ACC112 (cell line): ENCODE results near the gene TAGLN.

Experiments used
- H2AFZ ChIP-seq: fragments of 200-600 bp; sonication (generic); one replicate; pipeline ENCODE4 v1.6.0; 2017; ENCODE audit warnings: antibody characterized with exemption, low read length; ENCODE audit not compliant: unreplicated experiment
- H3K27ac ChIP-seq: fragments of 200-600 bp; sonication (generic); 2 replicates; pipeline ENCODE4 v1.5.1; 2014; ENCODE audit warnings: low read depth, mild to moderate bottlenecking, antibody characterized with exemption, low read length, moderate library complexity
- H3K27me3 ChIP-seq: fragments of 200-600 bp; sonication (generic); 2 replicates; pipeline ENCODE4 v1.6.1; 2014; ENCODE audit warnings: mild to moderate bottlenecking, antibody characterized with exemption, low read length, moderate library complexity, mixed read lengths; ENCODE audit not compliant: insufficient read depth
- H3K36me3 ChIP-seq: fragments of 200-600 bp; sonication (generic); 2 replicates; pipeline ENCODE4 v1.6.1; 2016; ENCODE audit warnings: mild to moderate bottlenecking, antibody characterized with exemption, low read length, moderate library complexity, mixed read lengths; ENCODE audit not compliant: insufficient read depth
- H3K4me1 ChIP-seq: fragments of 200-600 bp; sonication (generic); one replicate; pipeline ENCODE4 v1.6.1; 2016; ENCODE audit warnings: low read length, mixed read lengths; ENCODE audit not compliant: insufficient read depth, unreplicated experiment, control insufficient read depth
- H3K4me3 ChIP-seq: fragments of 200-600 bp; sonication (generic); 2 replicates; pipeline ENCODE4 v1.5.1; 2014; ENCODE audit warnings: mild to moderate bottlenecking, low read depth, low read length
- H3K79me2 ChIP-seq: fragments of 200-600 bp; sonication (generic); one replicate; pipeline ENCODE4 v1.6.0; 2016; ENCODE audit warnings: low read length; ENCODE audit not compliant: control insufficient read depth, unreplicated experiment, insufficient read depth

Gene TAGLN

DNA sequence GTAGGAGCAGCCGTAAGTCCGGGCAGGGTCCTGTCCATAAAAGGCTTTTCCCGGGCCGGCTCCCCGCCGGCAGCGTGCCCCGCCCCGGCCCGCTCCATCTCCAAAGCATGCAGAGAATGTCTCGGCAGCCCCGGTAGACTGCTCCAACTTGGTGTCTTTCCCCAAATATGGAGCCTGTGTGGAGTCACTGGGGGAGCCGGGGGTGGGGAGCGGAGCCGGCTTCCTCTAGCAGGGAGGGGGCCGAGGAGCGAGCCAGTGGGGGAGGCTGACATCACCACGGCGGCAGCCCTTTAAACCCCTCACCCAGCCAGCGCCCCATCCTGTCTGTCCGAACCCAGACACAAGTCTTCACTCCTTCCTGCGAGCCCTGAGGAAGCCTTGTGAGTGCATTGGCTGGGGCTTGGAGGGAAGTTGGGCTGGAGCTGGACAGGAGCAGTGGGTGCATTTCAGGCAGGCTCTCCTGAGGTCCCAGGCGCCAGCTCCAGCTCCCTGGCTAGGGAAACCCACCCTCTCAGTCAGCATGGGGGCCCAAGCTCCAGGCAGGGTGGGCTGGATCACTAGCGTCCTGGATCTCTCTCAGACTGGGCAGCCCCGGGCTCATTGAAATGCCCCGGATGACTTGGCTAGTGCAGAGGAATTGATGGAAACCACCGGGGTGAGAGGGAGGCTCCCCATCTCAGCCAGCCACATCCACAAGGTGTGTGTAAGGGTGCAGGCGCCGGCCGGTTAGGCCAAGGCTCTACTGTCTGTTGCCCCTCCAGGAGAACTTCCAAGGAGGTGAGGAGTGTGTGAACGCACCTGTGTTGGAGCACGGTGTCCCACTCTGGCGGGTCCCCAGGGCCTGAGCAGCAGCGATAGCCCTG, at the start of gene TAGLN:
TAGLN (plus strand) TSS at position 318 of the 863 bp plus-strand sequence. CDS start 3,644 bp downstream, outside the sequence.
- Histone ChIP-seq H3K27ac (peak within 1 kb of the TSS; percentile 80), H3K79me2 (peaks cover 38% of the 10 kb centered on the region), H3K4me3 (peak within 1 kb of the TSS; percentile 74), H3K36me3 (peaks cover 14% of the 10 kb centered on the region; the same call in 1 of the 2 replicates), H3K27me3 (no peaks in the 10 kb centered on the region), H2AFZ (no peak within 1 kb of the TSS), H3K4me1 (peaks cover 43% of the 10 kb centered on the region)

GRCh38 chr11:117152066-117152465, 47.1 kb upstream of the TAGLN start:
- Histone ChIP-seq H3K36me3 (0 out of 2 replicates have a peak, but pooled peaks cover 7% of the 10 kb centered on the region), H3K4me3 (no peak overlapping the region), H3K27me3 (no peaks in the 10 kb centered on the region), H3K27ac (no peak overlapping the region), H3K4me1 (peaks cover 7% of the 10 kb centered on the region), H3K79me2 (peaks cover 95% of the 10 kb centered on the region), H2AFZ (no peak overlapping the region)

- Histone ChIP-seq H3K36me3 (peaks cover 5% of the 10 kb centered on the region; the same call in 1 of the 2 replicates), H3K79me2 (peaks cover 92% of the 10 kb centered on the region), H2AFZ (no peak overlapping the region), H3K27me3 (no peaks in the 10 kb centered on the region), H3K4me1 (no peaks in the 10 kb centered on the region), H3K27ac (no peak overlapping the region), H3K4me3 (no peak overlapping the region)
These were observed 44.7 kb upstream of the TAGLN start for GRCh38 chr11:117154468-117154867.

DNA sequence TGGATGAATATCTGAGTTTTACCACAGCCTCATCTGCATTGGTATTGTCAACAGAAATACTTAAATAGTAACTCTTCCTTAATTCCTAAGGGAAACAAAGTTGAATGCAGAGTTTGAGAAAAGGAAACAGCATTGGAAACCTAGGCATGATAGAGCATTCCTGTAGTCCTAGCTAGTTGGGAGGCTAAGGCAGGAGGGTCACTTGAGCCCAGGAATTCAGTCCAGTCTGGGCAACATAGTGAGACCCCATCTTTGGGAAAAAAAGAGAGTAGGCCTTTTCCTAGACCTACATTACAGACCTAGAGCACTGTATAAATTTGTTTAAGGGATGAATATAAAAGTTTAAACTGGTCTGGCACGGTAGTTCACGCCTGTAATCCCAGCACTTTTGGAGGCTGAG, 41.7 kb upstream of the TAGLN start:
- no peak overlapping the region for H3K4me3 ChIP-seq
- no peaks in the 10 kb centered on the region for H3K4me1 ChIP-seq
- H3K27ac ChIP-seq: no peak overlapping the region
- H3K79me2 ChIP-seq: peaks cover 78% of the 10 kb centered on the region
- H2AFZ ChIP-seq: no peak overlapping the region
- H3K36me3 ChIP-seq: peaks cover 17% of the 10 kb centered on the region; the same call in 1 of the 2 replicates
- no peaks in the 10 kb centered on the region for H3K27me3 ChIP-seq

- Histone ChIP-seq H3K4me1 (no peaks in the 10 kb centered on the region), H3K79me2 (peaks cover 55% of the 10 kb centered on the region), H3K4me3 (no peak overlapping the region), H3K27me3 (no peaks in the 10 kb centered on the region), H2AFZ (no peak overlapping the region), H3K27ac (no peak overlapping the region), H3K36me3 (peaks cover 25% of the 10 kb centered on the region)
These were observed 39.3 kb upstream of the TAGLN start for GRCh38 chr11:117159892-117160291.

- H3K79me2 ChIP-seq: peaks cover 45% of the 10 kb centered on the region
- no peaks in the 10 kb centered on the region for H3K27me3 ChIP-seq
- H3K4me1 ChIP-seq: no peaks in the 10 kb centered on the region
- no peak overlapping the region for H2AFZ ChIP-seq
- no peak overlapping the region for H3K4me3 ChIP-seq
- H3K27ac ChIP-seq: no peak overlapping the region
- peaks cover 29% of the 10 kb centered on the region for H3K36me3 ChIP-seq
These were observed 38.3 kb upstream of the TAGLN start for GRCh38 chr11:117160826-117161225.

- peaks cover 5% of the 10 kb centered on the region for H3K79me2 ChIP-seq
- no peaks in the 10 kb centered on the region for H3K27me3 ChIP-seq
- no peak overlapping the region for H2AFZ ChIP-seq
- H3K4me1 ChIP-seq: peaks cover 21% of the 10 kb centered on the region
- no peak overlapping the region for H3K4me3 ChIP-seq
- H3K36me3 ChIP-seq: peaks cover 42% of the 10 kb centered on the region
- H3K27ac ChIP-seq: no peak overlapping the region
These were observed 32.7 kb upstream of the TAGLN start for GRCh38 chr11:117166491-117166890.

DNA sequence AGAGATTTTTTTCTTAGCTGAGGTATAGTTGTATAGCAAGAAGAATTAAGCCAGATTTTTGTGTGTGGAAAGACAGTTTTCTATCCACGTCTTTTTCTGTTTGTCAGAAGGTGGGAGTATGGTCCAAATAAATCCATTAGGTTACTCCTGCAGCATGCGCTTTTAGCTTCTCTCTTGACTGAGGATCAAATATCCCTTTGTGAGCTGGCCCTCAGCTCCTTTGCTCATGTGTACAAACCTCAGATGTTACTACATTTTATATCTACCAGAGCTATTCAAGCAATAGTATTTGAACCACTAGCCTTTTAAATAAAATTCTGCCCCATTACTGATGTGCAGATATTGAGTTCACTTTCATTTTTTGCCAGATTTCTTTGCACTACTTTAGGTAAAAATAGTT, 29.4 kb upstream of the TAGLN start:
- no peak overlapping the region for H3K27ac ChIP-seq
- H2AFZ ChIP-seq: no peak overlapping the region
- peaks cover 27% of the 10 kb centered on the region for H3K36me3 ChIP-seq
- peaks cover 41% of the 10 kb centered on the region for H3K4me1 ChIP-seq
- no peak overlapping the region for H3K4me3 ChIP-seq
- H3K27me3 ChIP-seq: no peaks in the 10 kb centered on the region
- peaks cover 5% of the 10 kb centered on the region for H3K79me2 ChIP-seq

DNA sequence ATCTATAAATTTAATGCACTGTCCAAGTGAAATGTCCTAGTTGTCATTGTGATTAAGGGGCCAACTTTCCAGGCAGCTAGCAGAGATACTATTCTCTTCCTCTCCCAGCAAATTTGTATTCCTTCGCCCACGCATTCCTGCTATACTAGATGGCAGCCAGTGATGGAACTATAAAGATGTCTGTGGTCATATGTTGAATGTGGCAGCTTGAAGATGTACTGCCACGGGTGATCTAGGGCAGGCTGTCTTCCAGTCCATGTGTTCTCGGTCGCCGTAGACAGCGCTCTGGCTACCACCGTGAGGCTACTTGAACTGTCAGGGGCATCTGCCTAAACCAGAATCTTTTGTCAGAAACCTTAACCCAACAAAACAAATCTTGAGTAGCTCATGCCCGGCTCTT, 29.0 kb upstream of the TAGLN start:
- H3K27me3 ChIP-seq: no peaks in the 10 kb centered on the region
- H3K36me3 ChIP-seq: peaks cover 26% of the 10 kb centered on the region
- H2AFZ ChIP-seq: no peak overlapping the region
- peaks cover 41% of the 10 kb centered on the region for H3K4me1 ChIP-seq
- H3K79me2 ChIP-seq: peaks cover 5% of the 10 kb centered on the region
- no peak overlapping the region for H3K27ac ChIP-seq
- H3K4me3 ChIP-seq: no peak overlapping the region

- Histone ChIP-seq H3K36me3 (peaks cover 22% of the 10 kb centered on the region), H3K4me3 (no peak overlapping the region), H2AFZ (no peak overlapping the region), H3K27me3 (no peaks in the 10 kb centered on the region), H3K4me1 (peaks cover 41% of the 10 kb centered on the region), H3K27ac (0 out of 2 replicates have a peak overlapping the region, but pooled peaks have one; percentile 36), H3K79me2 (peaks cover 5% of the 10 kb centered on the region)
These were observed 28.2 kb upstream of the TAGLN start for GRCh38 chr11:117171007-117171403.
